GM12878 (cell line): Measurements from ENCODE around the gene DRD1. TPM values are rescaled to one million over a fixed set of nuclear protein-coding genes. Genes with fewer than 3 reads are reported as not detected.

ENCODE experiments used
- ATAC-seq: fragments of 200-7000 bp; cut with Tn5 transposase; 3 replicates; pipeline ENCODE4 v1.9.1; 2020; ENCODE audit warnings: mild to moderate bottlenecking, moderate library complexity
- BruUV-seq: library from RNA; stranded (reverse); fragments of 400-500 nt; replicated peaks from 2 replicates; lab custom pipeline; 2021; lab: Mats Ljungman, UMichigan
- CTCF ChIA-PET: fragments of 300-600 bp; sonication (Branson Sonifier 250); formaldehyde crosslinking; extraction: SDS; loops from one replicate; lab custom pipeline; 2021; ENCODE audit warnings: inconsistent platforms; lab: Yijun Ruan, JAX
- POLR2A ChIA-PET: fragments of 350-600 bp; formaldehyde crosslinking; extraction: SDS; loops from one replicate; lab custom pipeline; 2021; ENCODE audit warnings: inconsistent platforms; lab: Charles Lee
- RAD21 ChIA-PET: fragments of 300-600 bp; sonication (Branson Sonifier 250); formaldehyde crosslinking; loops from one replicate; lab custom pipeline; 2023; ENCODE audit warnings: antibody characterized with exemption; ENCODE audit not compliant: unreplicated experiment; lab: Charles Lee
- SMC1A ChIA-PET: fragments of 300-600 bp; sonication (Branson Sonifier 250); formaldehyde crosslinking; loops from one replicate; lab custom pipeline; 2023; ENCODE audit not compliant: unreplicated experiment, uncharacterized antibody; lab: Charles Lee
- DNase-seq: peaks from one replicate; pipeline ENCODE4 v3.0.0-alpha.2; 2011; ENCODE audit warnings: low read depth, low spot score
- FAIRE-seq: peaks from 3 replicates; lab custom pipeline; 2011; peaks lifted over from hg19 to GRCh38; lab: Jason Lieb, UNC
- H2AFZ ChIP-seq: 2 replicates; pipeline ENCODE4 v1.6.0; 2011; ENCODE audit warnings: low read depth, low read length, control low read depth; ENCODE audit not compliant: control insufficient read depth
- H3K27ac ChIP-seq: 2 replicates; pipeline ENCODE4 v1.5.1; 2011; ENCODE audit warnings: control low read depth; ENCODE audit not compliant: control insufficient read depth, insufficient read depth
- H3K27me3 ChIP-seq, 2 experiments: replicated peaks in 1 of 2; 2 replicates each; pipeline versions ENCODE4 v1.6.0 to v1.6.1; 2011; ENCODE audit warnings: low read length in 1 of 2; ENCODE audit not compliant: control insufficient read depth in 2 of 2, insufficient read depth in 2 of 2
- H3K36me3 ChIP-seq, 2 experiments: 2 replicates each; pipeline ENCODE4 v1.5.1; 2011; ENCODE audit warnings: low read length in 1 of 2; ENCODE audit not compliant: control insufficient read depth in 2 of 2, insufficient read depth in 2 of 2
- H3K4me1 ChIP-seq: 2 replicates; pipeline ENCODE4 v1.6.1; 2011; ENCODE audit warnings: mild to moderate bottlenecking, low read length, moderate library complexity, mixed read lengths; ENCODE audit not compliant: control insufficient read depth, insufficient read depth
- H3K4me2 ChIP-seq: 2 replicates; pipeline ENCODE4 v1.6.0; 2011; ENCODE audit warnings: control low read depth; ENCODE audit not compliant: control insufficient read depth, insufficient read depth
- H3K4me3 ChIP-seq: fragments of 200-600 bp; sonication (generic); 2 replicates; pipeline ENCODE4 v1.5.1; 2016
- H3K79me2 ChIP-seq: 2 replicates; pipeline ENCODE4 v1.6.0; 2011; ENCODE audit warnings: low read length; ENCODE audit not compliant: control insufficient read depth, insufficient read depth
- H3K9ac ChIP-seq: 2 replicates; pipeline ENCODE4 v1.8.0; 2011; ENCODE audit warnings: low read length, control low read depth, mixed read lengths; ENCODE audit not compliant: control insufficient read depth, insufficient read depth
- H3K9me3 ChIP-seq: replicated peaks from 3 replicates; pipeline ENCODE4 v1.5.1; 2011; ENCODE audit warnings: mild to moderate bottlenecking, low read length; ENCODE audit not compliant: control insufficient read depth, insufficient read depth
- H4K20me1 ChIP-seq: 2 replicates; pipeline ENCODE4 v1.6.0; 2011; ENCODE audit not compliant: control insufficient read depth, insufficient read depth
- IRF5 ChIP-seq: fragments of 450-650 bp; IDR thresholded peaks from 2 replicates; pipeline ENCODE4 v1.6.1; 2017; ENCODE audit warnings: borderline replicate concordance
- KDM1A ChIP-seq: fragments of 200-600 bp; sonication (generic); IDR thresholded peaks from 2 replicates; pipeline ENCODE4 v1.6.1; 2016; ENCODE audit warnings: borderline replicate concordance
- LARP7 ChIP-seq: fragments of 450-650 bp; IDR thresholded peaks from 2 replicates; pipeline ENCODE4 v1.6.1; 2017; ENCODE audit warnings: mild to moderate bottlenecking
- NRF1 ChIP-seq: conservative IDR thresholded peaks from 2 replicates; pipeline ENCODE4 v1.6.1; 2011; ENCODE audit warnings: mild to moderate bottlenecking, low read depth, low read length, improper control_type of control experiment
- PAX8 ChIP-seq: fragments of 450-650 bp; IDR thresholded peaks from 2 replicates; pipeline ENCODE4 v1.6.1; 2017; ENCODE audit warnings: mild to moderate bottlenecking, moderate library complexity
- POLR2A ChIP-seq: IDR thresholded peaks from 2 replicates; pipeline ENCODE4 v1.6.1; 2011; ENCODE audit warnings: low read depth, mild to moderate bottlenecking, low read length
- SREBF1 ChIP-seq: IDR thresholded peaks from 2 replicates; pipeline ENCODE4 v1.6.1; 2012; ENCODE audit warnings: mild to moderate bottlenecking, low read length
- WGBS: methylation state at CpG from one replicate; pipeline ENCODE4 v1.1.6; 2016; ENCODE audit warnings: low lambda C conversion rate; ENCODE audit not compliant: insufficient replicate concordance, insufficient coverage; ENCODE audit errors: missing lambda C conversion rate; 5-methylcytosine and 5-hydroxymethylcytosine counted together
- in situ Hi-C: fragments of 300-500 bp; cut with MboI; formaldehyde crosslinking; loops from 9 replicates; pipeline ENCODE4 v1.14.3; 2018; ENCODE audit warnings: mixed read lengths
- intact Hi-C: fragments of 100-400 bp; cut with micrococcal nuclease; formaldehyde crosslinking; loops from one replicate; pipeline ENCODE4 v1.14.2; 2022; ENCODE audit not compliant: unreplicated experiment
- polyA plus RNA-seq, 11 experiments: library from polyadenylated mRNA; depleted of rRNA in 4 of 11; unstranded in 6 of 11; stranded (reverse) in 5 of 11; fragments of >200 nt; fragmentation: Nextera tagmentation in 4 of 11; fragmentation: Illumina TruSeq in 1 of 11; extraction: Ambion mirVana in 4 of 11; extraction: Trizol in 1 of 11; gene quantifications; 1 replicate in 1 of 11; 2 replicates in 10 of 11; pipeline versions ENCODE4 v1.2.1 to v1.2.3, GENCODE V29; 2011 to 2016; ENCODE audit warnings: inconsistent platforms in 2 of 11, missing spikeins in 2 of 11, low read depth in 1 of 11
- total RNA-seq, 4 experiments: library from RNA; depleted of rRNA in 3 of 4; stranded (reverse); fragments of >200 nt in 3 of 4; fragmentation: Illumina TruSeq in 1 of 4; extraction: Trizol in 1 of 4; gene quantifications; 2 replicates each; pipeline versions ENCODE4 v1.2.1 to v1.2.3, GENCODE V29; 2013 to 2021

Gene DRD1
- total and polyA plus RNA-seq, 10 of the 15 experiments (the other 5 are each of a cell fraction or from before 2014, with no cell fraction given), result not detected

- ChIA-PET CTCF (no interaction called here), POLR2A (no interaction called here), SMC1A (no interaction called here), RAD21 (no interaction called here)
- Histone ChIP-seq H3K27me3 (no peaks in the 10 kb centered on the region), H3K4me3 (no peak overlapping the region), H3K9ac (no peak overlapping the region), H3K36me3 (no peaks in the 10 kb centered on the region), H3K4me1 (no peaks in the 10 kb centered on the region), H3K9me3 (no peaks in the 10 kb centered on the region), H3K79me2 (no peaks in the 10 kb centered on the region), H2AFZ (no peak overlapping the region), H3K27ac (no peak overlapping the region), H4K20me1 (no peaks in the 10 kb centered on the region), H3K4me2 (no peak overlapping the region)
- intact Hi-C loops, result no loop called here
- FAIRE-seq, result no peak
- in situ Hi-C loops, result no loop called here
- ATAC-seq, result no peak
- no peak for DNase-seq
- no TSS peak for BruUV-seq
- TF ChIP-seq IRF5 (no peak), POLR2A (no peak), KDM1A (no peak), SREBF1 (no peak), PAX8 (no peak), LARP7 (no peak), NRF1 (no peak)
- WGBS, result 41% methylated on average over 4 of the region's 4 CpGs
These were observed 53.5 kb downstream of the DRD1 start for GRCh38 chr5:175390352-175391083.

Other genes with a start within 250 kb of the DRD1 start
- 96.8 and 97.4 TPM in 2 replicates for gene SFXN1, start 34.4 kb upstream of the DRD1 start, total RNA-seq (2014; rRNA removed)
- gene SFXN1, start 34.4 kb upstream of the DRD1 start, total RNA-seq (2014; rRNA removed; fragmentation: Illumina TruSeq; extraction: Trizol), result 92.5 and 99.0 TPM in 2 replicates
- 106 and 108 TPM in 2 replicates for gene SFXN1, start 34.4 kb upstream of the DRD1 start, total RNA-seq (2021)
- 173 and 248 TPM in 2 replicates for gene SFXN1, start 34.4 kb upstream of the DRD1 start, polyA plus RNA-seq (2011; rRNA removed)
- gene SFXN1, start 34.4 kb upstream of the DRD1 start, polyA plus RNA-seq (2014; fragmentation: Illumina TruSeq; extraction: Trizol), result 101 and 126 TPM in 2 replicates
- 10 to 100 TPM; 18.0 to 24.6 TPM for gene SFXN1, start 34.4 kb upstream of the DRD1 start, polyA plus RNA-seq (2014; fragmentation: Nextera tagmentation; extraction: Ambion mirVana)
- gene SFXN1, start 34.4 kb upstream of the DRD1 start, polyA plus RNA-seq (2014; rRNA removed), result 84.5 and 89.2 TPM in 2 replicates
- 100 to 1,000 TPM; 110 TPM for gene SFXN1, start 34.4 kb upstream of the DRD1 start, polyA plus RNA-seq (2016; fragmentation: Nextera tagmentation; extraction: Ambion mirVana)
- gene HRH2, start 213.9 kb upstream of the DRD1 start, total RNA-seq (2014; rRNA removed), result not detected in 2 replicates
- gene HRH2, start 213.9 kb upstream of the DRD1 start, total RNA-seq (2014; rRNA removed; fragmentation: Illumina TruSeq; extraction: Trizol), result not detected in 2 replicates
- gene HRH2, start 213.9 kb upstream of the DRD1 start, total RNA-seq (2021), result 0.05 TPM in 1 of 2 replicates, not detected in the other
- gene HRH2, start 213.9 kb upstream of the DRD1 start, polyA plus RNA-seq (2011; rRNA removed), result 0.03 and 0.06 TPM in 2 replicates
- 0.01 TPM in 1 of 2 replicates, not detected in the other for gene HRH2, start 213.9 kb upstream of the DRD1 start, polyA plus RNA-seq (2014; fragmentation: Illumina TruSeq; extraction: Trizol)
- not detected for gene HRH2, start 213.9 kb upstream of the DRD1 start, polyA plus RNA-seq (2014; fragmentation: Nextera tagmentation; extraction: Ambion mirVana)
- not detected in 2 replicates for gene HRH2, start 213.9 kb upstream of the DRD1 start, polyA plus RNA-seq (2014; rRNA removed)
- not detected for gene HRH2, start 213.9 kb upstream of the DRD1 start, polyA plus RNA-seq (2016; fragmentation: Nextera tagmentation; extraction: Ambion mirVana)